KMS-11 (cell line): ENCODE measurements around the gene DRC1.
"Not testable (repeated sequence)": the region's sequence is repeated elsewhere in the genome, so short reads cannot be mapped to it uniquely, and the experiment has no call there.

Experiments
- H2AFZ ChIP-seq: fragments of 200-600 bp; sonication (generic); 2 replicates; pipeline ENCODE4 v1.6.1; 2016; ENCODE audit warnings: antibody characterized with exemption, mixed run types, low read depth
- H3K27ac ChIP-seq: fragments of 200-600 bp; sonication (generic); 2 replicates; pipeline ENCODE4 v1.6.1; 2016; ENCODE audit warnings: mild to moderate bottlenecking, mixed run types
- H3K27me3 ChIP-seq: fragments of 200-600 bp; sonication (generic); 2 replicates; pipeline ENCODE4 v1.6.1; 2017; ENCODE audit warnings: mild to moderate bottlenecking, low read depth, mixed run types, moderate library complexity; ENCODE audit not compliant: insufficient read depth
- H3K36me3 ChIP-seq: fragments of 200-600 bp; sonication (generic); 2 replicates; pipeline ENCODE4 v1.6.1; 2017; ENCODE audit warnings: mild to moderate bottlenecking, mixed run types; ENCODE audit not compliant: insufficient read depth
- H3K4me1 ChIP-seq: fragments of 200-600 bp; sonication (generic); 2 replicates; pipeline ENCODE4 v1.6.1; 2016; ENCODE audit warnings: mild to moderate bottlenecking, low read depth, mixed run types; ENCODE audit not compliant: poor library complexity, severe bottlenecking
- H3K4me2 ChIP-seq: fragments of 200-600 bp; sonication (generic); 2 replicates; pipeline ENCODE4 v1.7.0; 2016; ENCODE audit warnings: mild to moderate bottlenecking, mixed run types
- H3K4me3 ChIP-seq: fragments of 200-600 bp; sonication (generic); IDR thresholded peaks from 2 replicates; pipeline ENCODE4 v1.6.1; 2017; ENCODE audit warnings: low read depth, low read length, mixed read lengths; ENCODE audit not compliant: insufficient read depth
- H3K79me2 ChIP-seq: fragments of 200-600 bp; sonication (generic); 2 replicates; pipeline ENCODE4 v1.6.1; 2016; ENCODE audit warnings: low read depth, mixed run types; ENCODE audit not compliant: insufficient read depth
- H3K9ac ChIP-seq: fragments of 200-600 bp; sonication (generic); 2 replicates; pipeline ENCODE4 v1.6.1; 2016; ENCODE audit warnings: mild to moderate bottlenecking, mixed run types
- H4K20me1 ChIP-seq: fragments of 200-600 bp; sonication (generic); 2 replicates; pipeline ENCODE4 v1.6.1; 2016; ENCODE audit warnings: mild to moderate bottlenecking, mixed run types; ENCODE audit not compliant: insufficient read depth
- TF ChIP-seq, protein P1 (sequence below): fragments of 200-600 bp; sonication (generic); conservative IDR thresholded peaks from 2 replicates; pipeline ENCODE4 v1.6.1; 2017; ENCODE audit warnings: low read depth, mild to moderate bottlenecking, antibody characterized with exemption, low read length, moderate library complexity, mixed read lengths

Gene DRC1

DNA sequence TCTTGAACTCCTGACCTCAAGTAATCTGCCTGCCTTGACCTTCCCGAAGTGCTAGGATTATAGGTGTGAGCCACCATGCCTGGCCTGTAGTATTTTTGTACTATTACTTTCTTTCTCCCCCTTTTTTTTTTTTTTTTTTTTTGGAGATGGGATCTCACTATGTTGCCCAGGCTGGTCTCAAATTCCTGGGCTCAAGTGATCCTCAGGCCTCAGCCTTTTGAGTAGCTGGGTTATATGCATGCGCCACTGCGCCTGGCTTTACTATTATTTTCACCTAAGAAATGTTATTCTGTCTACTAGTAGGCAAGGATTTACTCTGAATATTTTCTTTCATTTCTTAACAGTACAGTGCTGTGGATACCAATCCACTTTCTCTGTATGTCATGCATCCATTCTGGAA is 37.8 kb upstream of the DRC1 start:
- H3K4me1 ChIP-seq = peaks cover 22% of the 10 kb centered on the region
- H3K9ac ChIP-seq = no peak overlapping the region
- H3K4me3 ChIP-seq = no peak overlapping the region
- H3K36me3 ChIP-seq = no peaks in the 10 kb centered on the region
- no peak overlapping the region for H2AFZ ChIP-seq
- peaks cover 49% of the 10 kb centered on the region for H3K79me2 ChIP-seq
- H3K27me3 ChIP-seq = no peaks in the 10 kb centered on the region
- TF ChIP-seq, protein P1, sequence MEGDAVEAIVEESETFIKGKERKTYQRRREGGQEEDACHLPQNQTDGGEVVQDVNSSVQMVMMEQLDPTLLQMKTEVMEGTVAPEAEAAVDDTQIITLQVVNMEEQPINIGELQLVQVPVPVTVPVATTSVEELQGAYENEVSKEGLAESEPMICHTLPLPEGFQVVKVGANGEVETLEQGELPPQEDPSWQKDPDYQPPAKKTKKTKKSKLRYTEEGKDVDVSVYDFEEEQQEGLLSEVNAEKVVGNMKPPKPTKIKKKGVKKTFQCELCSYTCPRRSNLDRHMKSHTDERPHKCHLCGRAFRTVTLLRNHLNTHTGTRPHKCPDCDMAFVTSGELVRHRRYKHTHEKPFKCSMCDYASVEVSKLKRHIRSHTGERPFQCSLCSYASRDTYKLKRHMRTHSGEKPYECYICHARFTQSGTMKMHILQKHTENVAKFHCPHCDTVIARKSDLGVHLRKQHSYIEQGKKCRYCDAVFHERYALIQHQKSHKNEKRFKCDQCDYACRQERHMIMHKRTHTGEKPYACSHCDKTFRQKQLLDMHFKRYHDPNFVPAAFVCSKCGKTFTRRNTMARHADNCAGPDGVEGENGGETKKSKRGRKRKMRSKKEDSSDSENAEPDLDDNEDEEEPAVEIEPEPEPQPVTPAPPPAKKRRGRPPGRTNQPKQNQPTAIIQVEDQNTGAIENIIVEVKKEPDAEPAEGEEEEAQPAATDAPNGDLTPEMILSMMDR = no peak
- H3K4me2 ChIP-seq = no peak overlapping the region
- H4K20me1 ChIP-seq = peaks cover 9% of the 10 kb centered on the region
- H3K27ac ChIP-seq = no peak overlapping the region

DNA sequence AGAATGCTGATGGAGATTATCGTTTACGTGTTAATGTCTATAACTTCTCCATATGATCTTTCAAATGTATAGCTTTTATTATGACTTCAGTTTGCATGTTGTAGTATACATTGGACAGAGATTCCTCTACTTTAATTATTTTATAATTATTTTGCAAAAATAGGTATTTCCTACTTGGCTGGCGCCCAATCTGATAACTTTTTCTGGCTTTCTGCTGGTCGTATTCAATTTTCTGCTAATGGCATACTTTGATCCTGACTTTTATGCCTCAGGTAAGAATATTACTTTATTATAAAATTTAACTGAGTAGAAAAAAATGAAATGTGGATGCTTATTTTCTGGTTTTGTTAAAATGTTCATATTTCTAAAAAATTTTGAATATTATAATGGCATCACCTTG is 37.1 kb upstream of the DRC1 start:
- no peak overlapping the region for H3K4me3 ChIP-seq
- H3K9ac ChIP-seq = no peak overlapping the region
- H2AFZ ChIP-seq = no peak overlapping the region
- TF ChIP-seq, protein P1 = no peak
- no peaks in the 10 kb centered on the region for H3K27me3 ChIP-seq
- peaks cover 9% of the 10 kb centered on the region for H4K20me1 ChIP-seq
- no peak overlapping the region for H3K4me2 ChIP-seq
- peaks cover 41% of the 10 kb centered on the region; the same call in 1 of the 2 replicates for H3K79me2 ChIP-seq
- no peak overlapping the region for H3K27ac ChIP-seq
- peaks cover 18% of the 10 kb centered on the region for H3K4me1 ChIP-seq
- H3K36me3 ChIP-seq = no peaks in the 10 kb centered on the region

GRCh38 chr2:26366957-26367356 is 34.8 kb upstream of the DRC1 start:
- Histone ChIP-seq H3K4me1 (peaks cover 18% of the 10 kb centered on the region), H3K4me2 (no peak overlapping the region), H3K9ac (no peak overlapping the region), H3K79me2 (peaks cover 19% of the 10 kb centered on the region; the same call in 1 of the 2 replicates), H4K20me1 (peaks cover 9% of the 10 kb centered on the region), H3K27ac (no peak overlapping the region), H3K27me3 (no peaks in the 10 kb centered on the region), H2AFZ (no peak overlapping the region), H3K4me3 (no peak overlapping the region), H3K36me3 (no peaks in the 10 kb centered on the region)
- TF ChIP-seq, protein P1 = no peak

DNA sequence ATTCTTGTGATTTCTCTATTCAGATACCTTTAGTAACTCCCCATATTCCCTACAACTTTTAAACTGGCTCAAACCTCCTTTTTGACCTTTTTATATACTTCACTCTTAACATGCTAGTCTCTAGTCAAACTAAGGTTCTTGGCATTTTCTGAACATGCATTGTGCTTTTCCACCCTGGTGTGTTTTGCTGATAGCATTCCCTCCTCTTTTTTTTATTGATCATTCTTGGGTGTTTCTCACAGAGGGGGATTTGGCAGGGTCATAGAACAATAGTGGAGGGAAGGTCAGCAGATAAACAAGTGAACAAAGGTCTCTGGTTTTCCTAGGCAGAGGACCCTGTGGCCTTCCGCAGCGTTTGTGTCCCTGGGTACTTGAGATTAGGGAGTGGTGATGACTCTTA is 32.1 kb upstream of the DRC1 start:
- H3K27me3 ChIP-seq, H3K36me3 ChIP-seq, H4K20me1 ChIP-seq, H2AFZ ChIP-seq, H3K79me2 ChIP-seq, H3K9ac ChIP-seq, H3K4me3 ChIP-seq, H3K4me2 ChIP-seq, H3K4me1 ChIP-seq, H3K27ac ChIP-seq: not testable (repeated sequence)

DNA sequence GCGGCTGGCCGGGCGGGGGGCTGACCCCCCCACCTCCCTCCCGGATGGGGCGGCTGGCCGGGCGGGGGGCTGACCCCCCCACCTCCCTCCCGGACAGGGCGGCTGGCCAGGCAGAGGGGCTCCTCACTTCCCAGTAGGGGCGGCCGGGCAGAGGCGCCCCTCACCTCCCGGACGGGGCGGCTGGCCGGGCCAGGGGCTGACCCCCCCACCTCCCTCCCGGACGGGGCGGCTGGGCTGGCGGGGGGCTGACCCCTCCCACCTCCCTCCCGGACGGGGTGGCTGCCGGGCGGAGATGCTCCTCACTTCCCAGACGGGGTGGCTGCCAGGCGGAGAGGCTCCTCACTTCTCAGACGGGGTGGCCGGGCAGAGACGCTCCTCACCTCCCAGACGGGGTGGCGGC is 30.8 kb upstream of the DRC1 start:
- not testable (repeated sequence) for H4K20me1 ChIP-seq, H3K27ac ChIP-seq, H3K4me1 ChIP-seq, H3K9ac ChIP-seq, H3K36me3 ChIP-seq, H2AFZ ChIP-seq, H3K4me2 ChIP-seq, H3K4me3 ChIP-seq, H3K27me3 ChIP-seq, H3K79me2 ChIP-seq
